Central memory CD8-positive, alpha-beta T cell (primary cell): ENCODE data around the gene CORO1C.

Experiments used
- ATAC-seq: fragments of 150-1000 bp; cut with Tn5 transposase; replicated peaks from 2 replicates; pipeline ENCODE4 v1.10.0; 2022; ENCODE audit warnings: mild to moderate bottlenecking, moderate FRiP score, moderate number of reproducible peaks; ENCODE audit not compliant: poor library complexity, severe bottlenecking; ENCODE audit errors: extremely low read depth
- DNase-seq, 2 donors: peaks; one replicate each; pipeline ENCODE4 v3.0.0; 2021; ENCODE audit warnings: low spot score in 2 of 2
- H3K27ac Mint-ChIP-seq: one replicate; pipeline ENCODE4 v1.8.0; 2022; ENCODE audit warnings: low read depth, mild to moderate bottlenecking, moderate library complexity, mixed read lengths
- H3K27me3 Mint-ChIP-seq: one replicate; pipeline ENCODE4 v1.8.0; 2022; ENCODE audit warnings: mixed read lengths
- H3K36me3 Mint-ChIP-seq: one replicate; pipeline ENCODE4 v1.8.0; 2022; ENCODE audit warnings: mild to moderate bottlenecking, moderate library complexity, mixed read lengths; ENCODE audit not compliant: insufficient read depth
- H3K4me1 Mint-ChIP-seq: one replicate; pipeline ENCODE4 v1.8.0; 2022; ENCODE audit warnings: mixed read lengths
- H3K4me3 Mint-ChIP-seq: one replicate; pipeline ENCODE4 v1.8.0; 2022; ENCODE audit warnings: mild to moderate bottlenecking, moderate library complexity, mixed read lengths
- H3K9me3 Mint-ChIP-seq: one replicate; pipeline ENCODE4 v1.8.0; 2022; ENCODE audit warnings: mixed read lengths

The CORO1C gene

DNA sequence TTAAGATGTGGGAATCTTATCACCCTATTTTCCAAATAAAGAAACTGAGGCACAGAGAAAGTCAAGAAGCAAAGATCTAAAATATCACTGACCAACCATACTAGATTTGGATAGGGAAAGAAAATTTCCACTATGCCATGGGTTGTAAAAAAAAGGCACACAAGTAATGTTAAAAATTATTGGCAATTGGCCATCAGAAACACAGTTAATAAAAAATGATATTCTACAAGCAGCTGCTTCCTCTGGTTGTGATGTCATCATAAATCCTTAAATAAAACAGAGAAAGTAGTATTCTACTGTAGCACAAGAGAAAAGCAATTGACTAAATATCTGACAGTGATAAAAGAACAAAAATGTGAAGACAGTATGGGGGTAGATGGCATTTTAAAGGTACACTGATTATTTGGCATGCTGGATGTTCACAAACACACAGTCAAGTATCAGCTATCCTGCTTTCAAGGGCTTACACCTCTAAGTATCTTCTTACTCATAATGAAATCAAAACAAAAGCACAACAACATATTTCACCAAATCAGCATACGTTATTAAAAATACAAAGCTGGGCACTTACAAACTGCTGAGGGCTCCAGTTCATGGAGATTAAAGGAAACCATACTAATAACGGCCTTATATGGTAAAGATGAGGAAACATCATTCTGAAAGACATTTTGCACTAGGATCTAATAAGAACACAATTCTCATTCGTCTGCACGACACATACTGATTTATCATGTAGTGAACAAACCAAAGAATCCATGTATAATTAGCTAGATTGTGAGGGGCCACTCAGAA lies 45.7 kb downstream of the CORO1C start:
- no peak for ATAC-seq
- Mint-ChIP-seq H3K4me1 (peaks cover 21% of the 10 kb centered on the region), H3K9me3 (no peaks in the 10 kb centered on the region)

GRCh38 chr12:108683906-108684556 lies 47.3 kb downstream of the CORO1C start:
- H3K27ac Mint-ChIP-seq: no peak overlapping the region
- H3K9me3 Mint-ChIP-seq: no peaks in the 10 kb centered on the region
- no peak overlapping the region for H3K4me3 Mint-ChIP-seq
- ATAC-seq: no peak
- no peaks in the 10 kb centered on the region for H3K27me3 Mint-ChIP-seq
- no peak for DNase-seq
- H3K36me3 Mint-ChIP-seq: no peaks in the 10 kb centered on the region
- H3K4me1 Mint-ChIP-seq: peaks cover 5% of the 10 kb centered on the region

More for the DNA sequence above, 45.7 kb downstream of the CORO1C start:
- H3K27me3 Mint-ChIP-seq: no peaks in the 10 kb centered on the region
- no peak overlapping the region for H3K27ac Mint-ChIP-seq
- DNase-seq: no peak
- H3K4me3 Mint-ChIP-seq: no peak overlapping the region
- no peaks in the 10 kb centered on the region for H3K36me3 Mint-ChIP-seq

DNA sequence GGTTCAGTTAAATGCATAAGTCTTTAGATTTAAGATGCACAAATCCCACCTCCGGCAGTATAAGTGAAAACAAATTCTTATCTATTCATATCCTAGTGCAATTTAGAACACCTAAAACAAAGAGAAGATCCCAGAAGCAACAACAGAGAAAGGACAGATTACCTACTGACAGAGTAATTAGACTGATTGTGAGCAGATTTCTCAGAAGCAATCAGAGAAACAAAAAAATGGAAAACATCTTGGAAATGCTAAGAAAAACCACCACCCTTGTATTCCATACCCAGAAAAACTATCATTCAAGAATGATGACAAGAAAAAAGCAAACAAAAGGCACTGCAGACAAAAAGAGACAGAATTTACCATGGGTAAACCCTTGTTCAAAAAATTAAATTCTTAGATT lies 50.0 kb downstream of the CORO1C start:
- ATAC-seq: no peak
- Mint-ChIP-seq H3K9me3 (no peaks in the 10 kb centered on the region), H3K4me3 (no peak overlapping the region)

DNA sequence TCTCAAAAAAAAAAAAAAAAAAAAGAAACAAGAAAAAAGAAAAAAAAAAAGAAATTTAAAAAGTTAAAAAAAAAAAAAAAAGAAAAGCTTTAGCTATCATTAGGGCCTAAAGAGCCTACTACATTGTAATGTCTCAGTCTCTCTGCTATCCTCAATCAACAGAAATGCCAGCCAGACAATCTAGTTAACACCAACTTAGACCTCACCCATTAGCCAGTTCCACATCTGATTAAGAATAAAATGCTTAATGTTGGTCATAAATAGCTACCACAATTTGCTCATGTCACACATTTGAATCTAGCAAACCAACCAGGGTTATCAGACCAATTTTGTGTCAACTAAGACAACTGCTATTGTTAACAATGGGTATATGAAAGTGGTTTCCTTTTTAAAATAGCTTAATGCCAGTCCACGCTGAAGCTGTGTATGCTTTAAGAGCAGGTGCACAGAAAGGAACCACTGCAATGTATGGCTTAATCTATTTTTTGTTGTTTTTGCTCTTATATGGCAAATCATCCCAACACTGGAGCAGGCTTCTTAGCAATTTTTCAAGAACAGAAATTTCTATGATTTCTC lies 52.1 kb downstream of the CORO1C start:
- ATAC-seq (no peak), DNase-seq (no peak)
- Mint-ChIP-seq H3K4me1 (peaks cover 5% of the 10 kb centered on the region), H3K4me3 (no peak overlapping the region), H3K36me3 (peaks cover 2% of the 10 kb centered on the region), H3K27ac (no peak overlapping the region), H3K27me3 (no peaks in the 10 kb centered on the region), H3K9me3 (no peaks in the 10 kb centered on the region)

More for the DNA sequence above, 50.0 kb downstream of the CORO1C start:
- Mint-ChIP-seq H3K4me1 (peaks cover 5% of the 10 kb centered on the region), H3K27me3 (no peaks in the 10 kb centered on the region), H3K27ac (no peak overlapping the region), H3K36me3 (no peaks in the 10 kb centered on the region)
- DNase-seq: no peak

DNA sequence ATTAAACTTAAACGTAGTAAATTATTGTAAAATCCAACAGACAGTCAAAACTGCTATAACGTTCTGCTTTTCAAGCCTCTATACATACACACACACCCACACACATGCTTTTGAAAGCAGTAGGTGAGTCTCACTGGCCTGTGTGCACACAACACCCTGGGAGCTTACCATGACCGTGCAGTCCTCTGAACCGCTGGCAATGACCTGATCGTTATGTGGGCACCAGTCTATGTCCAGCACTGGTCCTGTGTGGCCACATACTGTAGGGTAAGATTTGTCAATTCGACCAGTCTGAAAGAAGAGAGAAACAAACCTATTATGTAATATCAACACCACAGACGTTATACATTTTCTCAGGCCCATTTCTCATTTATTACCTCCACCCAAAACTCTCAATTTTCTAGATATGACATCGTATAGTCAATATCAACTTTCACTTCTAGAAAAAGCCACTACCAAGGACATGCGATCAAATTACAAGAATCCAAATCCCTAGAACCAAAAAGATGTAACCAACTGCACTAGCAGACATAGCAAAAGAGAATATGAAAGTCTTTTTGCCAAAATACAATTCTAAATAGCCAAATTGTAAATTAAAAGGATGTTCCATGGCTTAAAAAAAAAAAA lies 53.1 kb downstream of the CORO1C start:
- Mint-ChIP-seq H3K27ac (no peak overlapping the region), H3K4me1 (peaks cover 5% of the 10 kb centered on the region), H3K9me3 (no peaks in the 10 kb centered on the region), H3K27me3 (no peaks in the 10 kb centered on the region), H3K36me3 (peaks cover 2% of the 10 kb centered on the region), H3K4me3 (no peak overlapping the region)
- ATAC-seq: no peak
- no peak for DNase-seq

GRCh38 chr12:108677381-108677780 lies 53.9 kb downstream of the CORO1C start:
- H3K9me3 Mint-ChIP-seq: no peaks in the 10 kb centered on the region
- H3K4me1 Mint-ChIP-seq: peaks cover 5% of the 10 kb centered on the region
- H3K27ac Mint-ChIP-seq: no peak overlapping the region
- no peak overlapping the region for H3K4me3 Mint-ChIP-seq
- peaks cover 2% of the 10 kb centered on the region for H3K36me3 Mint-ChIP-seq
- ATAC-seq: no peak
- no peaks in the 10 kb centered on the region for H3K27me3 Mint-ChIP-seq
- no peak for DNase-seq

DNA sequence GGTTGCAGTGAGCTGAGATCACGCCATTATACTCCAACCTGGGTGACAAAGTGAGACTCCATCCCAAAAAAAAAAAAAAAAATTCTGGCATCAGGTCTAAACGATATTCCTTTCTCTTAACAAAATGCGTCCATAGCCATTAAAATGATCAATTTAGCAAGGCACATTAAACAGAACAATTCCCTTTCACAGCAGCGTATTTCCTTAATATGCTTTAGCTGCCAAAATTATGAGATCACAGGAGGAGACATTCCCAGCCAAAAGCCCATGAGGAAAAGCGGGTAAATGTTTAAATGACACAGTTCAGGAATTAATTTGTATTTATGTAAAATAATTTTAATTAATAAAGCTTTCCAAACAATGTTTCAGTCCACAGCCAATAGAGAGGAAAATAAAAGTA lies 54.6 kb downstream of the CORO1C start:
- ATAC-seq: no peak
- no peak for DNase-seq
- H3K4me3 Mint-ChIP-seq: no peak overlapping the region
- H3K27me3 Mint-ChIP-seq: no peaks in the 10 kb centered on the region
- H3K9me3 Mint-ChIP-seq: no peaks in the 10 kb centered on the region
- H3K36me3 Mint-ChIP-seq: peaks cover 2% of the 10 kb centered on the region
- H3K27ac Mint-ChIP-seq: no peak overlapping the region
- peaks cover 5% of the 10 kb centered on the region for H3K4me1 Mint-ChIP-seq

DNA sequence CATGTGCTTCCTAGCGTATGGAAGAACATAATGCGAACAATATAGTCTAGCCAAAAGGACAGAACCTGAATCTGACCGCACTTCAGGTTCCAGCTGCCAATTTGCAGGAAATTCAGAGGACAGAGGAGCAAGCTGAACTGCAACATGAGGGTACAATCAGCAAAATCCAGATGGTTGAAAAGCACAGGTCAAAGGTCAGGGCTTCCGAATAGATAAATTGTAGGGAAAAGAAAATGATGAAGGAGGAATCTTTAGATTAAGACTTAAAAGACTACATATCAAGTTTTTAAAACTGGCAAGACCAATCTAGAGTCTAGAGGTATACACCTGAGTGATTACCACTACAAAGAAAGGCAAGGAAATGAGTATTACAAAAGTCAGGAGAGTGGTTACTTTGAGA lies 55.5 kb downstream of the CORO1C start:
- Mint-ChIP-seq H3K27me3 (no peaks in the 10 kb centered on the region), H3K27ac (no peak overlapping the region), H3K4me3 (no peak overlapping the region), H3K9me3 (no peaks in the 10 kb centered on the region), H3K4me1 (no peaks in the 10 kb centered on the region), H3K36me3 (peaks cover 2% of the 10 kb centered on the region)
- no peak for ATAC-seq
- no peak for DNase-seq

GRCh38 chr12:108672054-108672453 lies 59.3 kb downstream of the CORO1C start:
- Mint-ChIP-seq H3K27ac (no peak overlapping the region), H3K4me3 (no peak overlapping the region)

DNA sequence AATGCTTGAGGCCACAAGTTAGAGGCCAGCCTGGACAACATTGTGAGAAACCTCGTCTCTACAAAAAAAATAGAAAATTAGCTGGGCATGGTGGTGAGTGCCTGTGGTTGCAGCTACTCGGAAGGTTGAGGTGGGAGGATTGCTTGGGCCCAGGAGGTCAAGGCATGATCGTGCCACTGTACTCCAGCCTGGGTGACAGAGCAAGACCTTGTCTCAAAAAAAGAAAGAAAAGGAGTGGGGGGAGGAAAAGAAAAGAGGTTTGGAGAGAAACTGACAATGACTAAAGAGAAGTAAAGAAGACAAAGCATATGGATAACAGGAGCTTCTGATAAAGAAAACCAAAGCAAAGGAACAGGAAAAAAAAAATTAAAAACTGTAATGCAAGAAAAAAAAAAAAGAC lies 60.2 kb downstream of the CORO1C start:
- H3K4me3 Mint-ChIP-seq: no peak overlapping the region
- H3K27me3 Mint-ChIP-seq: no peaks in the 10 kb centered on the region
- H3K36me3 Mint-ChIP-seq: peaks cover 3% of the 10 kb centered on the region
- DNase-seq: no peak
- H3K4me1 Mint-ChIP-seq: no peaks in the 10 kb centered on the region
- no peak for ATAC-seq
- H3K9me3 Mint-ChIP-seq: no peaks in the 10 kb centered on the region
- H3K27ac Mint-ChIP-seq: peak overlapping the region; percentile 66

More at GRCh38 chr12:108672054-108672453, 59.3 kb downstream of the CORO1C start:
- Mint-ChIP-seq H3K36me3 (peaks cover 3% of the 10 kb centered on the region), H3K27me3 (no peaks in the 10 kb centered on the region), H3K4me1 (no peaks in the 10 kb centered on the region), H3K9me3 (no peaks in the 10 kb centered on the region)
- no peak for ATAC-seq
- DNase-seq: no peak

GRCh38 chr12:108670066-108670631 lies 61.2 kb downstream of the CORO1C start:
- Mint-ChIP-seq H3K4me3 (no peak overlapping the region), H3K4me1 (no peaks in the 10 kb centered on the region), H3K27ac (peak overlapping the region; percentile 66), H3K9me3 (no peaks in the 10 kb centered on the region), H3K36me3 (peaks cover 3% of the 10 kb centered on the region), H3K27me3 (no peaks in the 10 kb centered on the region)
- ATAC-seq (no peak), DNase-seq (no peak)

- Mint-ChIP-seq H3K9me3 (no peaks in the 10 kb centered on the region), H3K4me3 (no peak overlapping the region), H3K27ac (no peak overlapping the region), H3K36me3 (peaks cover 1% of the 10 kb centered on the region), H3K27me3 (no peaks in the 10 kb centered on the region), H3K4me1 (peaks cover 7% of the 10 kb centered on the region)
- no peak for DNase-seq
- ATAC-seq: no peak
These were observed 62.8 kb downstream of the CORO1C start for GRCh38 chr12:108668542-108668941.
